SK-N-SH (cell line): ENCODE measurements around the gene ZNF529. TPM values are rescaled to one million over a fixed set of nuclear protein-coding genes. Genes with fewer than 3 reads are reported as not detected.

Experiments
- CTCF ChIA-PET: fragments of 300-600, 350-600 bp; formaldehyde crosslinking; extraction: SDS; loops from one replicate; lab custom pipeline; 2021; lab: Yijun Ruan, JAX
- POLR2A ChIA-PET: fragments of 350-600 bp; sonication (Branson Sonifier 250); formaldehyde crosslinking; extraction: SDS; loops from one replicate; lab custom pipeline; 2020; ENCODE audit warnings: antibody characterized with exemption, inconsistent platforms; lab: Yijun Ruan, JAX
- DNase-seq: peaks from one replicate; pipeline ENCODE4 v3.0.0; 2012
- H2AFZ ChIP-seq: fragments of 200-600 bp; sonication (generic); 2 replicates; pipeline ENCODE4 v1.8.1; 2016; ENCODE audit warnings: antibody characterized with exemption, mild to moderate bottlenecking, low read depth
- H3F3A ChIP-seq: fragments of 200-600 bp; sonication (generic); replicated peaks from 2 replicates; pipeline ENCODE3; 2016; ENCODE audit warnings: antibody characterized with exemption, mild to moderate bottlenecking; ENCODE audit not compliant: insufficient read depth
- H3K27ac ChIP-seq, 2 experiments: fragments of 200-500 bp in 1 of 2; fragments of 200-600 bp in 1 of 2; sonication (Bioruptor generic) in 1 of 2; sonication (generic), shearing (Covaris generic) in 1 of 2; 2 replicates each; pipeline versions ENCODE4 v1.5.1 to v1.6.1; 2014 to 2016; ENCODE audit warnings: low read depth in 2 of 2, inconsistent platforms in 1 of 2, low read length in 1 of 2, mild to moderate bottlenecking in 1 of 2, mixed read lengths in 1 of 2
- H3K27me3 ChIP-seq: fragments of 200-600 bp; sonication (generic), shearing (Covaris generic); 2 replicates; pipeline ENCODE4 v1.6.1; 2016; ENCODE audit warnings: mixed run types; ENCODE audit not compliant: insufficient read depth
- H3K36me3 ChIP-seq, 2 experiments: fragments of 200-500 bp in 1 of 2; fragments of 200-600 bp in 1 of 2; sonication (Bioruptor generic) in 1 of 2; sonication (generic) in 1 of 2; replicated peaks in 1 of 2; 2 replicates each; pipeline versions ENCODE3 to v1.5.1; 2014 to 2016; ENCODE audit warnings: low read length in 1 of 2, mild to moderate bottlenecking in 1 of 2; ENCODE audit not compliant: insufficient read depth in 2 of 2, control insufficient read depth in 1 of 2
- H3K4me1 ChIP-seq, 2 experiments: fragments of 200-500 bp in 1 of 2; fragments of 200-600 bp in 1 of 2; sonication (Bioruptor generic) in 1 of 2; sonication (generic), shearing (Covaris generic) in 1 of 2; 2 replicates each; pipeline versions ENCODE4 v1.5.1 to v1.6.1; 2014 to 2016; ENCODE audit warnings: low read depth in 1 of 2, low read length in 1 of 2, mixed run types in 1 of 2; ENCODE audit not compliant: insufficient read depth in 2 of 2, control insufficient read depth in 1 of 2
- H3K4me2 ChIP-seq: fragments of 200-600 bp; sonication (generic), shearing (Covaris generic); 2 replicates; pipeline ENCODE4 v1.6.1; 2017; ENCODE audit warnings: mixed run types
- H3K4me3 ChIP-seq, 2 experiments: fragments of 200-500 bp in 1 of 2; fragments of 200-600 bp in 1 of 2; sonication (Bioruptor generic) in 1 of 2; sonication (generic), shearing (Covaris generic) in 1 of 2; 2 replicates each; pipeline versions ENCODE4 v1.5.1 to v1.8.1; 2014 to 2016; ENCODE audit warnings: low read depth in 2 of 2, inconsistent platforms in 1 of 2, low read length in 1 of 2, mild to moderate bottlenecking in 1 of 2, mixed read lengths in 1 of 2, moderate library complexity in 1 of 2
- H3K79me2 ChIP-seq: fragments of 200-600 bp; sonication (generic); 2 replicates; pipeline ENCODE4 v1.8.1; 2017; ENCODE audit warnings: mild to moderate bottlenecking; ENCODE audit not compliant: insufficient read depth
- H3K9ac ChIP-seq: fragments of 200-600 bp; sonication (generic); 2 replicates; pipeline ENCODE4 v1.6.1; 2017; ENCODE audit warnings: mixed run types
- H3K9me2 ChIP-seq: fragments of 200-600 bp; sonication (generic); 2 replicates; pipeline ENCODE4 v1.6.1; 2017; ENCODE audit warnings: mixed run types
- H3K9me3 ChIP-seq: fragments of 200-600 bp; sonication (generic); 2 replicates; pipeline ENCODE4 v1.6.1; 2017; ENCODE audit warnings: mixed run types, mild to moderate bottlenecking, moderate library complexity
- H4K20me1 ChIP-seq: fragments of 200-600 bp; sonication (generic); 2 replicates; pipeline ENCODE4 v1.6.1; 2017; ENCODE audit warnings: mild to moderate bottlenecking, mixed run types; ENCODE audit not compliant: insufficient read depth
- ELF1 ChIP-seq: IDR thresholded peaks from 2 replicates; pipeline ENCODE4 v1.4.0; 2012
- GABPA ChIP-seq: IDR thresholded peaks from 2 replicates; pipeline ENCODE4 v1.4.0; 2012; ENCODE audit warnings: low read depth, mild to moderate bottlenecking
- JUND ChIP-seq: IDR thresholded peaks from 2 replicates; pipeline ENCODE4 v1.4.0; 2012
- MEF2A ChIP-seq: IDR thresholded peaks from 2 replicates; pipeline ENCODE4 v1.4.0; 2012; ENCODE audit warnings: low read depth, borderline replicate concordance
- NRF1 ChIP-seq: IDR thresholded peaks from 2 replicates; pipeline ENCODE4 v1.6.1; 2012; ENCODE audit warnings: low read depth, mild to moderate bottlenecking, low read length
- RXRA ChIP-seq: IDR thresholded peaks from 2 replicates; pipeline ENCODE4 v1.4.0; 2012; ENCODE audit warnings: low read depth, mild to moderate bottlenecking, borderline replicate concordance
- TEAD4 ChIP-seq: IDR thresholded peaks from 2 replicates; pipeline ENCODE4 v1.4.0; 2012; ENCODE audit warnings: mild to moderate bottlenecking, borderline replicate concordance; ENCODE audit not compliant: insufficient read depth
- YY1 ChIP-seq: IDR thresholded peaks from 2 replicates; pipeline ENCODE4 v1.4.0; 2012; ENCODE audit warnings: low read depth, mild to moderate bottlenecking
- WGBS: methylation state at CpG from one replicate; pipeline ENCODE4 v1.1.6; 2017; ENCODE audit warnings: low lambda C conversion rate; 5-methylcytosine and 5-hydroxymethylcytosine counted together
- polyA plus RNA-seq, 3 experiments: library from polyadenylated mRNA; depleted of rRNA; stranded (reverse); fragments of >200 nt; gene quantifications; 2 replicates each; pipeline ENCODE4 v1.2.3, GENCODE V29; 2012
- TF ChIP-seq, protein P1 (sequence below): fragments of 150-350 bp; IDR thresholded peaks from 2 replicates; pipeline ENCODE4 v1.6.1; 2016; ENCODE audit warnings: mild to moderate bottlenecking, low read depth, low read length
- TF ChIP-seq, protein P2 (sequence below): IDR thresholded peaks from 2 replicates; pipeline ENCODE4 v1.4.0; 2012; ENCODE audit warnings: low read depth, borderline replicate concordance
- TF ChIP-seq, protein P3 (sequence below): fragments of 200-600 bp; sonication (generic); IDR thresholded peaks from 2 replicates; pipeline ENCODE4 v1.6.1; 2017; ENCODE audit warnings: antibody characterized with exemption, mild to moderate bottlenecking, moderate library complexity
- TF ChIP-seq, protein P4 (sequence below): IDR thresholded peaks from 2 replicates; pipeline ENCODE4 v1.4.0; 2012; ENCODE audit warnings: low read depth
- TF ChIP-seq, protein P5 (sequence below): IDR thresholded peaks from 2 replicates; pipeline ENCODE4 v1.4.0; 2012; ENCODE audit warnings: low read depth, borderline replicate concordance
- TF ChIP-seq, protein P6 (sequence below): IDR thresholded peaks from 2 replicates; pipeline ENCODE4 v1.6.1; 2012; ENCODE audit warnings: mild to moderate bottlenecking, low read depth, low read length, moderate library complexity

ZNF529 gene
- polyA plus RNA-seq, 1 of the 3 experiments (the other 2 are of a cell fraction), result 5.6 TPM

DNA sequence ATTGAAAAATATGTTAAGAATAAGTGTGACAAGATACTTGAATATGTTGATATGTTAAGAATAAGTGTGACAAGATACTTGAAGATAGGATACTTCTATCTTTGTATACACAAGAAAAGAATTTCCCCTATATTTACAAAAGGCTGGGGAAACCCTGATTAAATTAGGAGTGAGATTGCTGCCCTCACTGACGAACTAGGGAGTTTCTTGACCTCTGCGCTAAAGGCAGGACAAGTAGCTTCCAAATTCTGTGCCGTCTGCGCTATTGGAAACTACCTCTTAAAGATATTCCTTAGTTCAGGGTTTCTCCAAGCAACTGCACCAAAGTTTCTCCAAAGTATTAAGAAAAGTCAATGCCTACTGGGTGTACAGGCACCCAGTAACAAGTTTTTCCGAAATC lies 45.8 kb downstream of the ZNF529 start (continued):
- TF ChIP-seq, protein P1, sequence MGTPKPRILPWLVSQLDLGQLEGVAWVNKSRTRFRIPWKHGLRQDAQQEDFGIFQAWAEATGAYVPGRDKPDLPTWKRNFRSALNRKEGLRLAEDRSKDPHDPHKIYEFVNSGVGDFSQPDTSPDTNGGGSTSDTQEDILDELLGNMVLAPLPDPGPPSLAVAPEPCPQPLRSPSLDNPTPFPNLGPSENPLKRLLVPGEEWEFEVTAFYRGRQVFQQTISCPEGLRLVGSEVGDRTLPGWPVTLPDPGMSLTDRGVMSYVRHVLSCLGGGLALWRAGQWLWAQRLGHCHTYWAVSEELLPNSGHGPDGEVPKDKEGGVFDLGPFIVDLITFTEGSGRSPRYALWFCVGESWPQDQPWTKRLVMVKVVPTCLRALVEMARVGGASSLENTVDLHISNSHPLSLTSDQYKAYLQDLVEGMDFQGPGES, result no peak

DNA sequence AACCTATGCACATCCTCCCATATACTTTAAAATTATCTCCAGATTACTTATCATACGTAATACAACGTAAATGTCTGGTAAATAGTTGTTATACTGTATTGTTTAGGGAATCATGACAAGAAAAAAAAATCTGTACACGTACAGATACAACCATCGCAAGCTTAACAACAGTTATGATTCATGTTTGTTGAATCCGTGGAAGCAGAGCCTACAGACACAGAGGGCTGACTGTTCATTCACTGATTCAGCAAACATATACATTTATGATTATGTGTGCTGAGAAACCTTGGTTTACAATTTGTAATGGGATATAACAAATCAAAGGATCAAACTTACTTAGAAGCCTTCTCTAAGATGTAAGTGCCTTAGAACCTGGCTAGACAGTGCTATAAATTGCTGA lies 46.5 kb downstream of the ZNF529 start:
- Histone ChIP-seq H3K79me2 (peaks cover 66% of the 10 kb centered on the region), H3K4me2 (peak overlapping the region; percentile 79)
- CTCF ChIA-PET, result no interaction called here

DNA sequence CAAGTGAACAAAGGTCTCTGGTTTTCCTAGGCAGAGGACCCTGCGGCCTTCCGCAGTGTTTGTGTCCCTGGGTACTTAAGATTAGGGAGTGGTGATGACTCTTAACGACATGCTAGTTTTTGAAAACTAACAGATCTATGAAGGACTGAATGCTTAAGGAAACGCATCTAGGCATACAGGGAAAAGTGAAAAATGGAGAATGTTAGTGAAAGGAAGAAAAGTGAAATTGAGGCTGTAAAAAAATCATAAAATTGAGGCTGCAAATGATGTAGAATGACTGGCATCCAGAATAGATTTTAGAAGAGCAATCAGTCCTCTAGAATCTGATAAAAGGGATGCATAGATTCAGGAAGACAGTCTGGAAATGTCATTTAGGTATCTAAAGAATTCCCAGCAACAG lies 48.5 kb downstream of the ZNF529 start:
- no peak overlapping the region for H2AFZ ChIP-seq
- H3K36me3 ChIP-seq, result peaks cover 19 to 64% of the 10 kb centered on the region in 2 experiments
- H3K27me3 ChIP-seq, result no peaks in the 10 kb centered on the region
- no peaks in the 10 kb centered on the region; a peak in 2 of 4 replicates for H3K4me1 ChIP-seq
- POLR2A ChIA-PET, result no interaction called here
- CTCF ChIA-PET, result no interaction called here
- H3K9me3 ChIP-seq, result peaks cover 7% of the 10 kb centered on the region
- H3K9me2 ChIP-seq, result no peaks in the 10 kb centered on the region
- H3K9ac ChIP-seq, result no peak overlapping the region
- H3K79me2 ChIP-seq, result peaks cover 84% of the 10 kb centered on the region
- H3K4me3 ChIP-seq, result no peak overlapping the region
- no peak overlapping the region for H3K27ac ChIP-seq
- no peaks in the 10 kb centered on the region for H3F3A ChIP-seq
- 96% methylated on average over 4 of the region's 4 CpGs for WGBS
- no peak for DNase-seq
- H3K4me2 ChIP-seq, result no peak overlapping the region
- H4K20me1 ChIP-seq, result no peaks in the 10 kb centered on the region
- TF ChIP-seq, protein P2, sequence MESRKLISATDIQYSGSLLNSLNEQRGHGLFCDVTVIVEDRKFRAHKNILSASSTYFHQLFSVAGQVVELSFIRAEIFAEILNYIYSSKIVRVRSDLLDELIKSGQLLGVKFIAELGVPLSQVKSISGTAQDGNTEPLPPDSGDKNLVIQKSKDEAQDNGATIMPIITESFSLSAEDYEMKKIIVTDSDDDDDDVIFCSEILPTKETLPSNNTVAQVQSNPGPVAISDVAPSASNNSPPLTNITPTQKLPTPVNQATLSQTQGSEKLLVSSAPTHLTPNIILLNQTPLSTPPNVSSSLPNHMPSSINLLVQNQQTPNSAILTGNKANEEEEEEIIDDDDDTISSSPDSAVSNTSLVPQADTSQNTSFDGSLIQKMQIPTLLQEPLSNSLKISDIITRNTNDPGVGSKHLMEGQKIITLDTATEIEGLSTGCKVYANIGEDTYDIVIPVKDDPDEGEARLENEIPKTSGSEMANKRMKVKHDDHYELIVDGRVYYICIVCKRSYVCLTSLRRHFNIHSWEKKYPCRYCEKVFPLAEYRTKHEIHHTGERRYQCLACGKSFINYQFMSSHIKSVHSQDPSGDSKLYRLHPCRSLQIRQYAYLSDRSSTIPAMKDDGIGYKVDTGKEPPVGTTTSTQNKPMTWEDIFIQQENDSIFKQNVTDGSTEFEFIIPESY, result no peak
- TF ChIP-seq ELF1, result no peak
- no peak for TF ChIP-seq GABPA
- no peak for TF ChIP-seq JUND
- TF ChIP-seq, protein P3, sequence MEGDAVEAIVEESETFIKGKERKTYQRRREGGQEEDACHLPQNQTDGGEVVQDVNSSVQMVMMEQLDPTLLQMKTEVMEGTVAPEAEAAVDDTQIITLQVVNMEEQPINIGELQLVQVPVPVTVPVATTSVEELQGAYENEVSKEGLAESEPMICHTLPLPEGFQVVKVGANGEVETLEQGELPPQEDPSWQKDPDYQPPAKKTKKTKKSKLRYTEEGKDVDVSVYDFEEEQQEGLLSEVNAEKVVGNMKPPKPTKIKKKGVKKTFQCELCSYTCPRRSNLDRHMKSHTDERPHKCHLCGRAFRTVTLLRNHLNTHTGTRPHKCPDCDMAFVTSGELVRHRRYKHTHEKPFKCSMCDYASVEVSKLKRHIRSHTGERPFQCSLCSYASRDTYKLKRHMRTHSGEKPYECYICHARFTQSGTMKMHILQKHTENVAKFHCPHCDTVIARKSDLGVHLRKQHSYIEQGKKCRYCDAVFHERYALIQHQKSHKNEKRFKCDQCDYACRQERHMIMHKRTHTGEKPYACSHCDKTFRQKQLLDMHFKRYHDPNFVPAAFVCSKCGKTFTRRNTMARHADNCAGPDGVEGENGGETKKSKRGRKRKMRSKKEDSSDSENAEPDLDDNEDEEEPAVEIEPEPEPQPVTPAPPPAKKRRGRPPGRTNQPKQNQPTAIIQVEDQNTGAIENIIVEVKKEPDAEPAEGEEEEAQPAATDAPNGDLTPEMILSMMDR, result no peak
- TF ChIP-seq YY1, result no peak
- TF ChIP-seq TEAD4, result no peak
- TF ChIP-seq, protein P4, sequence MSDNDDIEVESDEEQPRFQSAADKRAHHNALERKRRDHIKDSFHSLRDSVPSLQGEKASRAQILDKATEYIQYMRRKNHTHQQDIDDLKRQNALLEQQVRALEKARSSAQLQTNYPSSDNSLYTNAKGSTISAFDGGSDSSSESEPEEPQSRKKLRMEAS, result no peak
- TF ChIP-seq NRF1, result no peak
- TF ChIP-seq, protein P5, sequence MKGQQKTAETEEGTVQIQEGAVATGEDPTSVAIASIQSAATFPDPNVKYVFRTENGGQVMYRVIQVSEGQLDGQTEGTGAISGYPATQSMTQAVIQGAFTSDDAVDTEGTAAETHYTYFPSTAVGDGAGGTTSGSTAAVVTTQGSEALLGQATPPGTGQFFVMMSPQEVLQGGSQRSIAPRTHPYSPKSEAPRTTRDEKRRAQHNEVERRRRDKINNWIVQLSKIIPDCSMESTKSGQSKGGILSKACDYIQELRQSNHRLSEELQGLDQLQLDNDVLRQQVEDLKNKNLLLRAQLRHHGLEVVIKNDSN, result no peak
- TF ChIP-seq RXRA, result no peak

More for the DNA sequence above, 46.5 kb downstream of the ZNF529 start:
- Histone ChIP-seq H4K20me1 (no peaks in the 10 kb centered on the region), H3K4me1 (no peaks in the 10 kb centered on the region; a peak in 2 of 4 replicates), H3K9me2 (no peaks in the 10 kb centered on the region), H3F3A (no peaks in the 10 kb centered on the region)
- TF ChIP-seq, protein P6, sequence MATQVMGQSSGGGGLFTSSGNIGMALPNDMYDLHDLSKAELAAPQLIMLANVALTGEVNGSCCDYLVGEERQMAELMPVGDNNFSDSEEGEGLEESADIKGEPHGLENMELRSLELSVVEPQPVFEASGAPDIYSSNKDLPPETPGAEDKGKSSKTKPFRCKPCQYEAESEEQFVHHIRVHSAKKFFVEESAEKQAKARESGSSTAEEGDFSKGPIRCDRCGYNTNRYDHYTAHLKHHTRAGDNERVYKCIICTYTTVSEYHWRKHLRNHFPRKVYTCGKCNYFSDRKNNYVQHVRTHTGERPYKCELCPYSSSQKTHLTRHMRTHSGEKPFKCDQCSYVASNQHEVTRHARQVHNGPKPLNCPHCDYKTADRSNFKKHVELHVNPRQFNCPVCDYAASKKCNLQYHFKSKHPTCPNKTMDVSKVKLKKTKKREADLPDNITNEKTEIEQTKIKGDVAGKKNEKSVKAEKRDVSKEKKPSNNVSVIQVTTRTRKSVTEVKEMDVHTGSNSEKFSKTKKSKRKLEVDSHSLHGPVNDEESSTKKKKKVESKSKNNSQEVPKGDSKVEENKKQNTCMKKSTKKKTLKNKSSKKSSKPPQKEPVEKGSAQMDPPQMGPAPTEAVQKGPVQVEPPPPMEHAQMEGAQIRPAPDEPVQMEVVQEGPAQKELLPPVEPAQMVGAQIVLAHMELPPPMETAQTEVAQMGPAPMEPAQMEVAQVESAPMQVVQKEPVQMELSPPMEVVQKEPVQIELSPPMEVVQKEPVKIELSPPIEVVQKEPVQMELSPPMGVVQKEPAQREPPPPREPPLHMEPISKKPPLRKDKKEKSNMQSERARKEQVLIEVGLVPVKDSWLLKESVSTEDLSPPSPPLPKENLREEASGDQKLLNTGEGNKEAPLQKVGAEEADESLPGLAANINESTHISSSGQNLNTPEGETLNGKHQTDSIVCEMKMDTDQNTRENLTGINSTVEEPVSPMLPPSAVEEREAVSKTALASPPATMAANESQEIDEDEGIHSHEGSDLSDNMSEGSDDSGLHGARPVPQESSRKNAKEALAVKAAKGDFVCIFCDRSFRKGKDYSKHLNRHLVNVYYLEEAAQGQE, result no peak
- TF ChIP-seq ELF1 (no peak), NRF1 (no peak), MEF2A (no peak)
- TF ChIP-seq, all 33 proteins: peak for 0
- DNase-seq, result no peak
- peaks cover 19 to 50% of the 10 kb centered on the region in 2 experiments for H3K36me3 ChIP-seq
- no peak overlapping the region for H3K9ac ChIP-seq
- 91% methylated on average over 5 of the region's 5 CpGs for WGBS
- H3K27ac ChIP-seq, result no peak overlapping the region; a peak in 1 of 4 replicates
- no peaks in the 10 kb centered on the region for H3K27me3 ChIP-seq
- H3K4me3 ChIP-seq, result peak overlapping the region in 1 of 2 experiments; percentile 73; a peak in 1 of 4 replicates
- H3K9me3 ChIP-seq, result no peaks in the 10 kb centered on the region
- H2AFZ ChIP-seq, result no peak overlapping the region
- POLR2A ChIA-PET, result no interaction called here
